K562 (cell line): ENCODE data around the gene LMX1B. TPM values are rescaled to one million over a fixed set of nuclear protein-coding genes. Genes with fewer than 3 reads are reported as not detected.

Experiments
- EP300 ChIP-seq: IDR thresholded peaks from 2 replicates; pipeline ENCODE4 v1.6.1; 2012; ENCODE audit warnings: low read length, improper control_type of control experiment
- IFI16 ChIP-seq: fragments of 250-450 bp; sonication (Bioruptor Pico); IDR thresholded peaks from 2 replicates; pipeline ENCODE4 v2.1.2; 2022; ENCODE audit warnings: mild to moderate bottlenecking, inconsistent platforms
- KAT7 ChIP-seq: sonication (generic); formaldehyde crosslinking; IDR thresholded peaks from 2 replicates; pipeline ENCODE4 v1.8.0; 2022; ENCODE audit warnings: missing genetic modification reagents, mild to moderate bottlenecking, borderline replicate concordance
- NFYB ChIP-seq: IDR thresholded peaks from 2 replicates; pipeline ENCODE4 v1.6.1; 2011; ENCODE audit warnings: mild to moderate bottlenecking, moderate library complexity; ENCODE audit not compliant: insufficient read length; ENCODE audit errors: extremely low read depth
- TBL1XR1 ChIP-seq, 2 experiments: IDR thresholded peaks; 2 replicates each; pipeline ENCODE4 v1.6.1; 2012; ENCODE audit warnings: improper control_type of control experiment in 2 of 2, low read length in 2 of 2, mild to moderate bottlenecking in 1 of 2
- ZNF232 ChIP-seq: sonication (generic); formaldehyde crosslinking; IDR thresholded peaks from 2 replicates; pipeline ENCODE4 v1.8.0; 2022; ENCODE audit warnings: mild to moderate bottlenecking, missing genetic modification reagents
- polyA plus RNA-seq, 8 experiments: library from polyadenylated mRNA; depleted of rRNA in 4 of 8; stranded (reverse) in 5 of 8; unstranded in 3 of 8; fragments of >200 nt; fragmentation: Nextera tagmentation in 2 of 8; fragmentation: Illumina TruSeq in 1 of 8; extraction: Ambion mirVana in 2 of 8; extraction: Trizol in 1 of 8; gene quantifications; 2 replicates each; pipeline versions ENCODE4 v1.2.1 to v1.2.3, GENCODE V29; 2011 to 2014; ENCODE audit warnings: inconsistent platforms in 1 of 8, missing spikeins in 1 of 8
- total RNA-seq, 7 experiments: library from RNA; depleted of rRNA in 6 of 7; stranded (reverse); fragments of >200 nt in 6 of 7; fragmentation: Illumina TruSeq in 2 of 7; extraction: Trizol in 2 of 7; gene quantifications; 2 replicates each; pipeline versions ENCODE4 v1.2.1 to v1.2.3, GENCODE V29; 2011 to 2021; ENCODE audit warnings: low replicate concordance in 1 of 7
- TF ChIP-seq, protein P1 (sequence below), 2 experiments: fragments of 450-650 bp; formaldehyde crosslinking in 1 of 2; IDR thresholded peaks; 2 replicates each; pipeline versions ENCODE4 v1.4.0 to v1.6.1; 2014 to 2020; ENCODE audit warnings: mild to moderate bottlenecking in 2 of 2, borderline replicate concordance in 1 of 2, low read depth in 1 of 2
- TF ChIP-seq, protein P2 (sequence below): sonication (generic); formaldehyde crosslinking; IDR thresholded peaks from 2 replicates; pipeline ENCODE4 v1.5.0; 2020; ENCODE audit warnings: missing genetic modification reagents
- TF ChIP-seq, protein P3 (sequence below): fragments of 450-650 bp; formaldehyde crosslinking; IDR thresholded peaks from 2 replicates; pipeline ENCODE4 v1.4.0; 2020; ENCODE audit warnings: mild to moderate bottlenecking, mixed read lengths

The LMX1B gene
- total and polyA plus RNA-seq, 9 of the 15 experiments (the other 6 are each of a cell fraction or from before 2014, with no cell fraction given): not detected

DNA sequence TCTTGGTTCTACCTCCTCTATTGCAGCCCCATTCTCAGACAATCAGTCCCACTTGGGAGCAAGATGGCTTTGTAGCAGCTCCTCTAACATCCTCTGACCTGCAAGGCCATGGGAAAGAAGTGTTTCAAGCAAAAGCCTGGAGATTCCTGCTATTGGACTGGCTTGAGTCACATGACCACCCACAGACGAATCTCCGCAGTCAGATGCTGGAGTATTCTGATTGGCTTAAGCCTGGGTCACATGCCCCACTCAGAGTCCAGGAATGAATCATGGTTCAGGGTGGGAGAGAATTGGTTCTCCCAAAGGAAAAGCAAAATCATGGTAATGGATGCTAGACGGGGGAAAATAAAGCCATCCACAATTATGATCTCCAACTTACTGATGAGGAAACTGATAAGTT lies 22.6 kb upstream of the LMX1B start (continued):
- TF ChIP-seq, protein P1, sequence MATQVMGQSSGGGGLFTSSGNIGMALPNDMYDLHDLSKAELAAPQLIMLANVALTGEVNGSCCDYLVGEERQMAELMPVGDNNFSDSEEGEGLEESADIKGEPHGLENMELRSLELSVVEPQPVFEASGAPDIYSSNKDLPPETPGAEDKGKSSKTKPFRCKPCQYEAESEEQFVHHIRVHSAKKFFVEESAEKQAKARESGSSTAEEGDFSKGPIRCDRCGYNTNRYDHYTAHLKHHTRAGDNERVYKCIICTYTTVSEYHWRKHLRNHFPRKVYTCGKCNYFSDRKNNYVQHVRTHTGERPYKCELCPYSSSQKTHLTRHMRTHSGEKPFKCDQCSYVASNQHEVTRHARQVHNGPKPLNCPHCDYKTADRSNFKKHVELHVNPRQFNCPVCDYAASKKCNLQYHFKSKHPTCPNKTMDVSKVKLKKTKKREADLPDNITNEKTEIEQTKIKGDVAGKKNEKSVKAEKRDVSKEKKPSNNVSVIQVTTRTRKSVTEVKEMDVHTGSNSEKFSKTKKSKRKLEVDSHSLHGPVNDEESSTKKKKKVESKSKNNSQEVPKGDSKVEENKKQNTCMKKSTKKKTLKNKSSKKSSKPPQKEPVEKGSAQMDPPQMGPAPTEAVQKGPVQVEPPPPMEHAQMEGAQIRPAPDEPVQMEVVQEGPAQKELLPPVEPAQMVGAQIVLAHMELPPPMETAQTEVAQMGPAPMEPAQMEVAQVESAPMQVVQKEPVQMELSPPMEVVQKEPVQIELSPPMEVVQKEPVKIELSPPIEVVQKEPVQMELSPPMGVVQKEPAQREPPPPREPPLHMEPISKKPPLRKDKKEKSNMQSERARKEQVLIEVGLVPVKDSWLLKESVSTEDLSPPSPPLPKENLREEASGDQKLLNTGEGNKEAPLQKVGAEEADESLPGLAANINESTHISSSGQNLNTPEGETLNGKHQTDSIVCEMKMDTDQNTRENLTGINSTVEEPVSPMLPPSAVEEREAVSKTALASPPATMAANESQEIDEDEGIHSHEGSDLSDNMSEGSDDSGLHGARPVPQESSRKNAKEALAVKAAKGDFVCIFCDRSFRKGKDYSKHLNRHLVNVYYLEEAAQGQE (IDR thresholded peaks at IDR 0.05; ENCODE audit: borderline replicate concordance): peak; percentile 42
- TF ChIP-seq, protein P1 (CRISPR knock-in tag; IDR thresholded peaks at IDR 0.05; ENCODE audit: low read depth): no peak
- peak; percentile 49 for TF ChIP-seq NFYB
- TF ChIP-seq EP300: no peak
- TF ChIP-seq KAT7 (CRISPR knock-in tag): no peak
- TF ChIP-seq ZNF232: no peak
- no peak for TF ChIP-seq TBL1XR1 (IDR thresholded peaks at IDR 0.05; ENCODE audit: low read length in 2 of 2)
- no peak for TF ChIP-seq IFI16 (CRISPR knock-in tag)
- TF ChIP-seq, protein P2, sequence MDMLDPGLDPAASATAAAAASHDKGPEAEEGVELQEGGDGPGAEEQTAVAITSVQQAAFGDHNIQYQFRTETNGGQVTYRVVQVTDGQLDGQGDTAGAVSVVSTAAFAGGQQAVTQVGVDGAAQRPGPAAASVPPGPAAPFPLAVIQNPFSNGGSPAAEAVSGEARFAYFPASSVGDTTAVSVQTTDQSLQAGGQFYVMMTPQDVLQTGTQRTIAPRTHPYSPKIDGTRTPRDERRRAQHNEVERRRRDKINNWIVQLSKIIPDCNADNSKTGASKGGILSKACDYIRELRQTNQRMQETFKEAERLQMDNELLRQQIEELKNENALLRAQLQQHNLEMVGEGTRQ (CRISPR knock-in tag): peak; percentile 91
- TF ChIP-seq, protein P3, sequence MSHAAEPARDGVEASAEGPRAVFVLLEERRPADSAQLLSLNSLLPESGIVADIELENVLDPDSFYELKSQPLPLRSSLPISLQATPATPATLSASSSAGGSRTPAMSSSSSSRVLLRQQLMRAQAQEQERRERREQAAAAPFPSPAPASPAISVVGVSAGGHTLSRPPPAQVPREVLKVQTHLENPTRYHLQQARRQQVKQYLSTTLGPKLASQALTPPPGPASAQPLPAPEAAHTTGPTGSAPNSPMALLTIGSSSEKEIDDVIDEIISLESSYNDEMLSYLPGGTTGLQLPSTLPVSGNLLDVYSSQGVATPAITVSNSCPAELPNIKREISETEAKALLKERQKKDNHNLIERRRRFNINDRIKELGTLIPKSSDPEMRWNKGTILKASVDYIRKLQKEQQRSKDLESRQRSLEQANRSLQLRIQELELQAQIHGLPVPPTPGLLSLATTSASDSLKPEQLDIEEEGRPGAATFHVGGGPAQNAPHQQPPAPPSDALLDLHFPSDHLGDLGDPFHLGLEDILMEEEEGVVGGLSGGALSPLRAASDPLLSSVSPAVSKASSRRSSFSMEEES (CRISPR knock-in tag): peak; percentile 92
- TF ChIP-seq, all 486 proteins: peak for 8
